Tibial nerve (tissue), 4 donors: ENCODE data around the gene ITPK1.

Experiments used
- CTCF ChIP-seq, 5 experiments: fragments of 200-600 bp in 3 of 5; fragments of 450-650 bp in 2 of 5; sonication (generic) in 3 of 5; IDR thresholded peaks; one replicate each; pipeline ENCODE4 v1.5.1; 2016 to 2019; ENCODE audit warnings: antibody characterized with exemption in 5 of 5, mild to moderate bottlenecking in 3 of 5, moderate library complexity in 2 of 5
- EP300 ChIP-seq, 2 donors: sonication (generic); formaldehyde crosslinking; IDR thresholded peaks; one replicate each; pipeline ENCODE4 v1.6.1; 2017; ENCODE audit warnings: antibody characterized with exemption in 2 of 2, mild to moderate bottlenecking in 1 of 2
- POLR2A ChIP-seq, 2 donors: fragments of 450-650 bp; IDR thresholded peaks; one replicate each; pipeline ENCODE4 v1.6.1; 2017; ENCODE audit warnings: antibody characterized with exemption in 2 of 2, mild to moderate bottlenecking in 2 of 2, moderate library complexity in 2 of 2

GRCh38 chr14:92941531-92941930 lies 174.2 kb downstream of the ITPK1 start:
- TF ChIP-seq POLR2A (IDR thresholded peaks at IDR 0.05): no peak
- no peak for TF ChIP-seq EP300 (IDR thresholded peaks at IDR 0.05)
- no peak for TF ChIP-seq CTCF (IDR thresholded peaks at IDR 0.05)
